HTR-8/SVneo (cell line): Measurements from ENCODE around the gene PTPRA.

Source experiments
- DNase-seq: peaks from one replicate; pipeline ENCODE4 v3.0.0; 2011; ENCODE audit warnings: low spot score, mixed read lengths; ENCODE audit not compliant: insufficient read length
- FAIRE-seq: peaks from 2 replicates; lab custom pipeline; 2011; peaks lifted over from hg19 to GRCh38; lab: Jason Lieb, UNC

The PTPRA gene

GRCh38 chr20:3084986-3085360 is 211.7 kb downstream of the PTPRA start:
- FAIRE-seq (no peak), DNase-seq (no peak)

DNA sequence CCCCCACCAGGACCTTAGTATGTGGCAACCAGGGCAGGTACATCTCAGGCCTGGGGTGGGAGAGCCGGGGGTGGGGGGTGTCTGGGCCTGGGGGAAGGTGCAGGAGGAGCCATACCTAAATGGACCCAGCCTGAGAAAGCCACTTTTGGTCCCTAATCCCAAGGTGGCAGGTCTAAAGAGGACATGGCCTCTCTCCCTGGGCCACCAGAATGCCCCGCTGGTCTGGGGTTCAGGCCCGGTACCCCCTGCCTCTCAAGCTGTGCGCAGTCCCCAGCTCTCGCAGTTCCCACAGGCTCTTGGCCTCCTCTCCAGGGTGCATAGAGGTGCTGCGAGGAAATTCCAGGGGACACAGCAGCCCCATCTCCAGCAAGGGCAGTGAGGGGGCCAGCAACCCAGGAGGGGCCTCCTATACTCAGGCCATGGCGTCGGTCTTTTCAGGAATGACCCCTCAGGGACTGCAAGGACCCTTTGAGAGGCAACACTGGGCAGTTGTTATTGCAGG is 212.3 kb downstream of the PTPRA start:
- no peak for FAIRE-seq
- no peak for DNase-seq

DNA sequence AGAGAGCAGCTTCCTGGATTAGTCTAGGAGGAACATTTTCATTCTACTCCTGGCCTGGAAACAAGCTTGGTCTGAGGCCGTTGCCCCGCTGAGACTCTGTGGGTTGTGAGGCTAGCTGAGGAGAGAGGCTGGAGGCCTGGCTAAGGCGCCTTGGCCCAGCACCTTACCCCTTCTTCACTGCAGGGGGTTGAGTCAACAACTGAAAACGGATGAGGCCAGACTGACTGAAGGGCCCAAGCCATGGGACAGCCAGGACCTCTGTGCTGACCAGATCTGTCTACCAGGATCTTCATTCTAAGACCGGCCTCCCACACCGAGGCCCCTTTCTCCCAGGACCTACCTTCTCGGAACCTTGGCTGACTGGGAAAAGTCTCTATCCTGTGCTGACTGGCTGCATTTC is 214.8 kb downstream of the PTPRA start:
- no peak for DNase-seq
- no peak for FAIRE-seq
